Gastroesophageal sphincter (tissue), 4 donors: ENCODE measurements around the gene TOMM6. TPM values are rescaled to one million over a fixed set of nuclear protein-coding genes. Genes with fewer than 3 reads are reported as not detected.

Source experiments
- ATAC-seq: fragments of 150-250 bp; one replicate; pipeline ENCODE4 v1.9.1; 2016; ENCODE audit warnings: mild to moderate bottlenecking, moderate library complexity
- H3K27ac ChIP-seq, 4 donors: fragments of 200-600 bp; sonication (generic) in 3 of 4; 1 replicate in 3 of 4; 2 replicates in 1 of 4; pipeline ENCODE4 v1.5.1; 2016 to 2019
- H3K27me3 ChIP-seq: fragments of 200-600 bp; sonication (generic); one replicate; pipeline ENCODE4 v1.5.1; 2019
- H3K36me3 ChIP-seq, 2 donors: fragments of 200-600 bp; sonication (generic); one replicate each; pipeline ENCODE4 v1.5.1; 2019; ENCODE audit warnings: control low read depth in 1 of 2
- H3K4me1 ChIP-seq, 3 donors: fragments of 200-600 bp; sonication (generic); 1 replicate in 2 of 3; 2 replicates in 1 of 3; pipeline ENCODE4 v1.5.1; 2016 to 2019; ENCODE audit warnings: control low read depth in 2 of 3
- H3K4me3 ChIP-seq, 2 donors: fragments of 200-600 bp; sonication (generic); one replicate each; pipeline ENCODE4 v1.5.1; 2019; ENCODE audit warnings: mild to moderate bottlenecking in 1 of 2, moderate library complexity in 1 of 2
- H3K9me3 ChIP-seq, 3 donors: fragments of 200-600 bp; sonication (generic); one replicate each; pipeline ENCODE4 v1.5.1; 2017 to 2019; ENCODE audit warnings: control low read depth in 2 of 3
- CTCF ChIP-seq, 4 experiments: fragments of 200-600 bp in 2 of 4; fragments of 450-650 bp in 2 of 4; sonication (generic) in 1 of 4; IDR thresholded peaks; one replicate each; pipeline ENCODE4 v1.5.1; 2017 to 2019; ENCODE audit warnings: antibody characterized with exemption in 4 of 4, mild to moderate bottlenecking in 2 of 4, moderate library complexity in 2 of 4
- EP300 ChIP-seq: sonication (generic); formaldehyde crosslinking; IDR thresholded peaks from one replicate; pipeline ENCODE4 v1.6.1; 2017; ENCODE audit warnings: antibody characterized with exemption, mild to moderate bottlenecking
- POLR2A ChIP-seq, 2 donors: fragments of 450-650 bp; IDR thresholded peaks; one replicate each; pipeline ENCODE4 v1.6.1; 2017; ENCODE audit warnings: antibody characterized with exemption in 2 of 2, mild to moderate bottlenecking in 2 of 2, moderate library complexity in 1 of 2
- POLR2AphosphoS5 ChIP-seq: sonication (generic); formaldehyde crosslinking; IDR thresholded peaks from one replicate; pipeline ENCODE4 v1.6.1; 2017; ENCODE audit warnings: antibody characterized with exemption
- WGBS, 2 donors: methylation state at CpG; one replicate each; pipeline ENCODE4 v1.1.5; 2018; ENCODE audit warnings: low coverage in 1 of 2; 5-methylcytosine and 5-hydroxymethylcytosine counted together
- small RNA-seq, 4 donors: library from RNA; depleted of rRNA; stranded (forward); fragments of <200 nt; gene quantifications; one replicate each; pipeline ENCODE3, GENCODE V24; 2016
- total RNA-seq, 4 donors: library from RNA; depleted of rRNA; stranded (reverse); fragments of >200 nt; gene quantifications; one replicate each; pipeline ENCODE4 v1.1.0, GENCODE V29; 2016

The TOMM6 gene
- total RNA-seq, 4 donors from 2014 or later, result 74.2 to 120 (median 91.3) TPM

DNA sequence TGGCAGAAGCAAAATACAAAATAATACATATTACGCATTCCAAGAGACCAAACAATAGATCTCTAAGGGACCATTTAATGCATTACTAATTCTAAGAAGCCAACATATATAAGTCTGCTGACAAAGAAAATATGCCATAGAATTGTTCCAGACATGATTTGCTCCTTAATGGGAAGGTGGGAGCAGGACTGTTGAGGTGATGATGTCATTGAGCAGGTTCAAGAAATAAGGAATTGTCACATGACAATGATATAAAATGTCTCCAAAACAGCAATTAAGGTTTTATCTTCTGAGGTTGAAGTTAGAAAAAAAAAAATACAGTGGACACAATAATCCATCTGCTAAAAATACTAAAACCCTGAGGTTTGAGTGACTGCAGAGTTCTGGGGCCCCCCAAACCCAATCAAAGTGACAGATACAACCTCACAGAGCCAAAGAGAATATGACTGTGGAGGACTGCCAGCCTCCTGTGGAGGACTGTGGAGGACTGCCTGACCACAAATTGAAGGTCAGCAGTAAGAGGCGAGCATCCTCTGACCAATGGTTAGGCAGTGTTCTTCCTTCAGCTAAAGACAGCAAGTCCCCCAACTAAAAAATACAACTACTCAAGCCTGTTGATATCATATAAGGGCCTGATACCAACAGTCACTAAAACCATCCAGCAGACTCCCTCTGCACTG is 39.0 kb downstream of the TOMM6 start:
- no peak for TF ChIP-seq EP300
- TF ChIP-seq CTCF (IDR thresholded peaks at IDR 0.05), result no peak
- no peak for TF ChIP-seq POLR2A (IDR thresholded peaks at IDR 0.05)
- TF ChIP-seq POLR2AphosphoS5, result no peak
- Histone ChIP-seq H3K4me3 (no peak overlapping the region), H3K27me3 (no peaks in the 10 kb centered on the region), H3K36me3 (no peaks in the 10 kb centered on the region), H3K4me1 (no peaks in the 10 kb centered on the region), H3K9me3 (no peaks in the 10 kb centered on the region), H3K27ac (no peak overlapping the region)
- whole genome bisulfite sequencing, 2 donors, result 100% methylated on average over 1 to 2 of the region's 2 CpGs
- no peak for ATAC-seq

- no peak for ATAC-seq
- Histone ChIP-seq H3K4me3 (no peak overlapping the region), H3K27ac (no peak overlapping the region), H3K36me3 (no peaks in the 10 kb centered on the region), H3K9me3 (no peaks in the 10 kb centered on the region), H3K4me1 (no peaks in the 10 kb centered on the region), H3K27me3 (no peaks in the 10 kb centered on the region)
- no peak for TF ChIP-seq EP300
- TF ChIP-seq CTCF (IDR thresholded peaks at IDR 0.05), result no peak
- TF ChIP-seq POLR2A (IDR thresholded peaks at IDR 0.05), result no peak
- TF ChIP-seq POLR2AphosphoS5, result no peak
- WGBS, 2 donors, result 75 to 90% methylated on average over 3 of the region's 3 CpGs
Measured at GRCh38 chr6:41832263-41832662, 44.8 kb downstream of the TOMM6 start.

- H3K27me3 ChIP-seq, result no peaks in the 10 kb centered on the region
- 83 to 100% methylated on average over 3 to 4 of the region's 5 CpGs for WGBS, 2 donors
- H3K4me1 ChIP-seq, result no peaks in the 10 kb centered on the region
- TF ChIP-seq POLR2A (IDR thresholded peaks at IDR 0.05) (no peak), EP300 (no peak), CTCF (IDR thresholded peaks at IDR 0.05) (no peak), POLR2AphosphoS5 (no peak)
- no peaks in the 10 kb centered on the region for H3K36me3 ChIP-seq
- H3K9me3 ChIP-seq, result no peaks in the 10 kb centered on the region
- no peak overlapping the region for H3K4me3 ChIP-seq
- no peak for ATAC-seq
- H3K27ac ChIP-seq, result no peak overlapping the region
Measured at GRCh38 chr6:41836022-41836659, 48.6 kb downstream of the TOMM6 start.

GRCh38 chr6:41836660-41837052 is 49.2 kb downstream of the TOMM6 start:
- Histone ChIP-seq H3K36me3 (no peaks in the 10 kb centered on the region), H3K4me3 (no peak overlapping the region), H3K27ac (no peak overlapping the region), H3K9me3 (no peaks in the 10 kb centered on the region), H3K27me3 (no peaks in the 10 kb centered on the region), H3K4me1 (no peaks in the 10 kb centered on the region)
- WGBS, 2 donors, result 100% methylated on average over 2 of the region's 2 CpGs
- no peak for TF ChIP-seq EP300
- TF ChIP-seq CTCF (IDR thresholded peaks at IDR 0.05), result no peak
- no peak for TF ChIP-seq POLR2A (IDR thresholded peaks at IDR 0.05)
- no peak for TF ChIP-seq POLR2AphosphoS5
- no peak for ATAC-seq

Small RNA genes within 50 kb of the gene (small RNA-seq; reads per million reads assigned to genes)
- gene AL365205.2, result 0 reads per million in 4 donors
- gene AL365205.3, result 0 reads per million in 4 donors
- 0 reads per million in 4 donors for gene RF00393

Other genes with a start within 250 kb of the TOMM6 start
- 10 to 100 TPM in 2 of 4 donors, 1 to 10 TPM in 2; 8.2 to 25.8 (median 11.7) TPM for gene FOXP4, start 241.3 kb upstream of the TOMM6 start, total RNA-seq
- 1 to 10 TPM in 3 of 4 donors, not detected in 1; 1.4 to 6.5 (median 2.3) TPM for gene MDFI, start 149.2 kb upstream of the TOMM6 start, total RNA-seq
- 10 to 100 TPM; 16.6 to 42.8 (median 26.1) TPM for gene TFEB, start 52.1 kb upstream of the TOMM6 start, total RNA-seq
- gene PGC, start 40.3 kb upstream of the TOMM6 start, total RNA-seq, result under 1 TPM in 1 of 4 donors, not detected in 3; 0.62 TPM
- gene FRS3, start 7.8 kb upstream of the TOMM6 start, total RNA-seq, result 1 to 10 TPM; 1.3 to 6.5 (median 4.0) TPM
- 1 to 10 TPM in 3 of 4 donors, under 1 TPM in 1; 0.94 to 5.0 (median 2.3) TPM for gene PRICKLE4, start 6.9 kb upstream of the TOMM6 start, total RNA-seq
- gene USP49, start 107.7 kb downstream of the TOMM6 start, total RNA-seq, result 1 to 10 TPM in 3 of 4 donors, under 1 TPM in 1; 0.69 to 5.4 (median 2.0) TPM
- gene MED20, start 133.4 kb downstream of the TOMM6 start, total RNA-seq, result 10 to 100 TPM; 15.7 to 18.7 (median 17.0) TPM
- 10 to 100 TPM in 1 of 4 donors, 1 to 10 TPM in 3; 7.2 to 10.3 (median 8.3) TPM for gene BYSL, start 133.8 kb downstream of the TOMM6 start, total RNA-seq
- gene CCND3, start 154.1 kb downstream of the TOMM6 start, total RNA-seq, result 100 to 1,000 TPM; 103 to 212 (median 145) TPM